Gastrocnemius medialis (tissue), 4 donors: Measurements from ENCODE around the gene RMND5B. TPM values are rescaled to one million over a fixed set of nuclear protein-coding genes. Genes with fewer than 3 reads are reported as not detected.

Experiments used
- ATAC-seq, 2 donors: fragments of 150-250 bp; one replicate each; pipeline ENCODE4 v1.9.1; 2016
- DNase-seq, 2 donors: peaks; one replicate each; pipeline ENCODE4 v3.0.0-alpha.2; 2019
- H3K27ac ChIP-seq, 4 donors: fragments of 200-600 bp; sonication (generic); 1 replicate in 1 of 4; 2 replicates in 3 of 4; pipeline ENCODE4 v1.5.1; 2016 to 2018; ENCODE audit warnings: mild to moderate bottlenecking in 2 of 4, moderate library complexity in 1 of 4
- H3K27me3 ChIP-seq, 3 donors: fragments of 200-600 bp; sonication (generic) in 2 of 3; 1 replicate in 1 of 3; 2 replicates in 2 of 3; pipeline versions ENCODE4 v1.5.1 to v1.6.0; 2016 to 2019; ENCODE audit warnings: mild to moderate bottlenecking in 1 of 3, moderate library complexity in 1 of 3
- H3K36me3 ChIP-seq, 2 donors: fragments of 200-600 bp; sonication (generic) in 1 of 2; one replicate each; pipeline ENCODE4 v1.5.1; 2017 to 2018
- H3K4me1 ChIP-seq, 2 donors: fragments of 200-600 bp; sonication (generic) in 1 of 2; one replicate each; pipeline ENCODE4 v1.5.1; 2016 to 2017; ENCODE audit warnings: mild to moderate bottlenecking in 2 of 2
- H3K4me3 ChIP-seq, 4 donors: fragments of 200-600 bp; sonication (generic) in 3 of 4; 1 replicate in 1 of 4; 2 replicates in 3 of 4; pipeline ENCODE4 v1.5.1; 2016 to 2019; ENCODE audit warnings: mild to moderate bottlenecking in 2 of 4
- H3K9me3 ChIP-seq, 3 donors: fragments of 200-600 bp; sonication (generic) in 2 of 3; 1 replicate in 1 of 3; 2 replicates in 2 of 3; pipeline ENCODE4 v1.5.1; 2016 to 2019
- POLR2A ChIP-seq, 2 donors: fragments of 450-650 bp; IDR thresholded peaks; one replicate each; pipeline ENCODE4 v1.6.1; 2017; ENCODE audit warnings: antibody characterized with exemption in 2 of 2, mild to moderate bottlenecking in 2 of 2, moderate library complexity in 2 of 2
- in situ Hi-C, 4 donors: fragments of 200-750 bp; cut with MboI; loops; one replicate each; pipeline versions ENCODE4 v1.15.0 to v1.8.0; 2017; ENCODE audit warnings: low sequenced_read_pairs in 4 of 4
- intact Hi-C: fragments of 100-400 bp; cut with DNase I; formaldehyde crosslinking; loops from one replicate; pipeline ENCODE4 v1.15.1; 2023; ENCODE audit warnings: low total_unique reads
- total RNA-seq, 4 donors: library from RNA; depleted of rRNA; stranded (reverse); fragments of >200 nt; gene quantifications; one replicate each; pipeline versions ENCODE4 v1.1.0 to v1.2.3, GENCODE V29; 2016
- TF ChIP-seq, protein P1 (sequence below), 5 experiments: fragments of 450-650 bp in 3 of 5; fragments of 200-600 bp in 2 of 5; sonication (generic) in 2 of 5; IDR thresholded peaks in 4 of 5; conservative IDR thresholded peaks in 1 of 5; 1 replicate in 4 of 5; 2 replicates in 1 of 5; pipeline ENCODE4 v1.5.1; 2016 to 2019; ENCODE audit warnings: antibody characterized with exemption in 5 of 5, mild to moderate bottlenecking in 3 of 5, moderate library complexity in 3 of 5

Gene RMND5B
- total RNA-seq, 4 donors from 2014 or later, result 24.0 to 55.9 (median 44.2) TPM

DNA sequence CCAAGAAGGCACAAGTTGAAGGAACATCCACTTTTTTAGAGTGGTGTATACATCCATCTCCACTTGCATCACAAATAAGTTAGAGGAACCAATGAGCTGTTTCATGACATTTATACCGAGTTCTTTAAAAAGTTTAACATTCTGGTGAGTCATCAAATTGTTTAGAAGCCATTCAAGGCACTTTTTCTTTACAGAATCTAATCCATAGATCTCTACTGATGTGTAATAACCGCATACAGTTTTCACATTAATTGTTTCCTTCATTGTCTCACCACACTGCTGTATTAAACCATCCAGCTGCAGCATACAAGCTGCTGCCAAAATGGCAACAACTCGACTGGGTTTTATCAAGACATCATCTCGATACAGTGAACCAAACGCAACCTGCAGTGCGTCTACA lies 55.6 kb downstream of the RMND5B start:
- no peak overlapping the region for H3K27ac ChIP-seq
- ATAC-seq (no peak), DNase-seq (no peak)
- H3K4me1 ChIP-seq, result no peaks in the 10 kb centered on the region
- H3K4me3 ChIP-seq, result no peak overlapping the region
- H3K36me3 ChIP-seq, result no peaks in the 10 kb centered on the region
- intact Hi-C loops (no loop called here), in situ Hi-C loops (no loop called here)
- TF ChIP-seq, protein P1, sequence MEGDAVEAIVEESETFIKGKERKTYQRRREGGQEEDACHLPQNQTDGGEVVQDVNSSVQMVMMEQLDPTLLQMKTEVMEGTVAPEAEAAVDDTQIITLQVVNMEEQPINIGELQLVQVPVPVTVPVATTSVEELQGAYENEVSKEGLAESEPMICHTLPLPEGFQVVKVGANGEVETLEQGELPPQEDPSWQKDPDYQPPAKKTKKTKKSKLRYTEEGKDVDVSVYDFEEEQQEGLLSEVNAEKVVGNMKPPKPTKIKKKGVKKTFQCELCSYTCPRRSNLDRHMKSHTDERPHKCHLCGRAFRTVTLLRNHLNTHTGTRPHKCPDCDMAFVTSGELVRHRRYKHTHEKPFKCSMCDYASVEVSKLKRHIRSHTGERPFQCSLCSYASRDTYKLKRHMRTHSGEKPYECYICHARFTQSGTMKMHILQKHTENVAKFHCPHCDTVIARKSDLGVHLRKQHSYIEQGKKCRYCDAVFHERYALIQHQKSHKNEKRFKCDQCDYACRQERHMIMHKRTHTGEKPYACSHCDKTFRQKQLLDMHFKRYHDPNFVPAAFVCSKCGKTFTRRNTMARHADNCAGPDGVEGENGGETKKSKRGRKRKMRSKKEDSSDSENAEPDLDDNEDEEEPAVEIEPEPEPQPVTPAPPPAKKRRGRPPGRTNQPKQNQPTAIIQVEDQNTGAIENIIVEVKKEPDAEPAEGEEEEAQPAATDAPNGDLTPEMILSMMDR (IDR thresholded peaks at IDR 0.05 in 4 of 5, conservative IDR thresholded peaks at IDR 0.05 in 1 of 5), result no peak
- no peak for TF ChIP-seq POLR2A (IDR thresholded peaks at IDR 0.05)
- H3K9me3 ChIP-seq, result no peaks in the 10 kb centered on the region
- H3K27me3 ChIP-seq, result no peaks in the 10 kb centered on the region

DNA sequence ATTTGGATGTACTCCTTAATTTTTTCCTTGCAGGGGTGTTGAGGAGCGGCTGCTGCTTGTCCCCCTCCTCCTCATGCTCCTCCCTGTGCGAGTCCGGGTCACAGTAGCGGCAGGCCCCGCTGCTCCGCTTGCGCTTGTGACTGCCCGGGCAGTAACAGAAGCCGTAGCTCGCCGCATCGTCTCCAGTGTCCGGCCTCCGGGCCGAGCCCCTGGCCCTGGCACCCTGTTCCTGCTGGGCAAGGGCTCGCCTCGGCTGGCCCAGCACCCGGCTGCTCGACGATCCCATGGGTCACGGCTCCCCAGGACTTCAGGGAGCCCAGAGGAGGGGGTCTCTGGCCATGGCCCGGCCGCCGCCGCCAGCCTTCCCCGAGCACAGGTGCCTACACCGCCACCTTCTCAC lies 56.2 kb downstream of the RMND5B start, which contains the start of gene GMCL2:
Gene GMCL2, minus strand, starts transcription at position 358 of the 400 bp plus-strand sequence. Its CDS starts 72 bp downstream, at position 286.
- no peaks in the 10 kb centered on the region for H3K27me3 ChIP-seq
- H3K27ac ChIP-seq, result no peak within 1 kb of the TSS
- no peak for DNase-seq
- H3K4me3 ChIP-seq, result no peak within 1 kb of the TSS
- no peaks in the 10 kb centered on the region for H3K36me3 ChIP-seq
- intact Hi-C loops, result no loop called here
- H3K9me3 ChIP-seq, result no peaks in the 10 kb centered on the region
- H3K4me1 ChIP-seq, result no peaks in the 10 kb centered on the region
- no peak for TF ChIP-seq POLR2A (IDR thresholded peaks at IDR 0.05)
- TF ChIP-seq, protein P1 (IDR thresholded peaks at IDR 0.05 in 4 of 5, conservative IDR thresholded peaks at IDR 0.05 in 1 of 5), result no peak
- ATAC-seq, result no peak
- in situ Hi-C loops, result no loop called here

DNA sequence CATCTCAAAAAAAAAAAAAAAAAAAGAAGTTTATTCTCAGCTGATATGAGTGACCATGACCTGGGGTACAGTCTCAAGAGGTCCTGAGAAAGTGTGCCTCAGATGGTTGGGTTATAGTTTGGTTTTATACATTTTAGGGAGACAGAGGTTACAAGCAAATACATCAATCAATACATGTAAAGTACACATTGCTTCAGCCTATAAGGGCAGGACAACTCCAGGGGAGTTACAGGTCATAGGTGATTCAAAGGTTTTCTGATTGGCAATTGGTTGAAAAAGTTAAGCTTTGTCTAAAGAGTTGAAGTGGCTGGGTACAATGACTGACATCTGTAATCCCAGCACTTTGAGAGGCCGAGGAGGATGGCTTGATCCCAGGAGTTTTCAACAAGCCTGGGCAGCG lies 58.6 kb downstream of the RMND5B start:
- Histone ChIP-seq H3K27ac (no peak overlapping the region), H3K9me3 (no peaks in the 10 kb centered on the region), H3K36me3 (no peaks in the 10 kb centered on the region), H3K27me3 (no peaks in the 10 kb centered on the region), H3K4me3 (no peak overlapping the region), H3K4me1 (no peaks in the 10 kb centered on the region)
- no peak for ATAC-seq
- no peak for DNase-seq
- in situ Hi-C loops (no loop called here), intact Hi-C loops (no loop called here)
- no peak for TF ChIP-seq POLR2A (IDR thresholded peaks at IDR 0.05)
- TF ChIP-seq, protein P1 (IDR thresholded peaks at IDR 0.05 in 4 of 5, conservative IDR thresholded peaks at IDR 0.05 in 1 of 5), result no peak

DNA sequence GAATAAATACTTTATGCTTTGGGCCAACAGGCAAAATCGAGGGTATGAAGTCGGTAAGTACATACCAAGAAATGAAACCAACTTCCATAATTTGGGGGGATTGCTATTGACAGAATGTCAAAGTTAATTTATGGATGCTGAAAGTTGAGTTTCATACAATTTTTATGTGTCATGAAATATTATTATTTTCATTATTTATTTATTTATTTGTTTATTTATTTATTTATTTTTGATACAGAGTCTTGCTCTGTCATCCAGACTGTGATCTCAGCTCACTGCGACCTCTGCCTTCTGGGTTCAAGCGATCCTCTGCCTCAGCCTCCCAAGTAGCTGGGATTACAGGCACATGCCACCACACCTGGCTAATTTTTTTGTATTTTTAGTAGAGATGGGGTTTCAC lies 60.8 kb downstream of the RMND5B start:
- DNase-seq (no peak), ATAC-seq (no peak)
- no peaks in the 10 kb centered on the region for H3K27me3 ChIP-seq
- H3K4me1 ChIP-seq, result no peaks in the 10 kb centered on the region
- no peak overlapping the region for H3K27ac ChIP-seq
- no peaks in the 10 kb centered on the region for H3K36me3 ChIP-seq
- intact Hi-C loops (no loop called here), in situ Hi-C loops (no loop called here)
- no peaks in the 10 kb centered on the region for H3K9me3 ChIP-seq
- no peak for TF ChIP-seq POLR2A (IDR thresholded peaks at IDR 0.05)
- TF ChIP-seq, protein P1 (IDR thresholded peaks at IDR 0.05 in 4 of 5, conservative IDR thresholded peaks at IDR 0.05 in 1 of 5), result no peak
- H3K4me3 ChIP-seq, result no peak overlapping the region

DNA sequence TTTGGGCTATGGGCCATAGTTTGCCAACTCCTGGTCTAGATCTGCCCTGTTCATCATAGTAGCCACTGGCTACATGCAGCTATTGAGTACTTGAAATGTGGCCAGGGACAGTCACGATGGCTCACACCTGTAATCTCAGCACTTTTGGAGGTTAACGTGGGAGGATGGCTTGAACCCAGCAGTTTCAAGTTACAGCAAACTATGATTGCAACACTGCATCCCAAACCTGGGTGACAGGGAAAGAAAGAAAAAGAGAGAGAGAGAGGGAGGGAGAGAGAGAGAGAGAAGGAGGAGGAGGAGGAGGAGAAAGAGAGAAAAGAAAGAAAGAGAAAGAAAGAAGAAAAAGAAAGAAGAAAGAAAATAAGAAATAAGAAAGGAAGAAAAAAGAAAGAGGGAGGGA lies 61.4 kb downstream of the RMND5B start:
- Histone ChIP-seq H3K9me3 (no peaks in the 10 kb centered on the region), H3K27me3 (no peaks in the 10 kb centered on the region), H3K4me1 (no peaks in the 10 kb centered on the region), H3K36me3 (no peaks in the 10 kb centered on the region), H3K27ac (no peak overlapping the region), H3K4me3 (no peak overlapping the region)
- DNase-seq (no peak), ATAC-seq (peak; percentile 64 to 77)
- intact Hi-C loops (no loop called here), in situ Hi-C loops (no loop called here)
- TF ChIP-seq, protein P1 (IDR thresholded peaks at IDR 0.05 in 4 of 5, conservative IDR thresholded peaks at IDR 0.05 in 1 of 5), result no peak
- no peak for TF ChIP-seq POLR2A (IDR thresholded peaks at IDR 0.05)
